Measurements from ENCODE around the gene ZMIZ1. TPM values are rescaled to one million over a fixed set of nuclear protein-coding genes. Genes with fewer than 3 reads are reported as not detected.
A peak's percentile ranks its signal among the peaks of the same experiment; 100 is the strongest.

The ZMIZ1 gene
- total and polyA plus RNA-seq, 2 donors (not counting 1 experiment from before 2014, with no cell fraction given) = 6.3 to 30.6 TPM

DNA sequence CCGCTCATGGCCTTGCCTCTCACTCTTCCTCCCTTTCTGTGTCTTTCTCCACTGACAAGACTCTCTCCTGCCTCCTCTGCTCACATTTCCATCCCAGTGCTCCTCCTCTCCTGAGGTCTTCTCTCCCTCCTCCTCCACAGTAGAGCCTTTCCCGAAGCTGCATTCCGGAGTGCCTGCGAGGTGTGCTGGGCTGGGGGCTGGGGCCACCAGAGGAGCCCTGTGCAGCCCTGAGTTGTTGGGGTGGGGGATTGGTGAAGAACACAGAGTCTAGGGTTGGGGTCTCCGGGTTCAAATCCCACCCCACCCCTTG is 76.4 kb downstream of the ZMIZ1 start:
- Histone ChIP-seq H3K4me2 (ENCODE audit: extremely low read depth, insufficient read depth, low read length) (no peak overlapping the region), H4K20me1 (ENCODE audit: control insufficient read depth, extremely low read depth, insufficient read depth, low read length) (no peaks in the 10 kb centered on the region), H3K27me3 (ENCODE audit: control insufficient read depth, insufficient read depth, low read length) (no peaks in the 10 kb centered on the region)

DNA sequence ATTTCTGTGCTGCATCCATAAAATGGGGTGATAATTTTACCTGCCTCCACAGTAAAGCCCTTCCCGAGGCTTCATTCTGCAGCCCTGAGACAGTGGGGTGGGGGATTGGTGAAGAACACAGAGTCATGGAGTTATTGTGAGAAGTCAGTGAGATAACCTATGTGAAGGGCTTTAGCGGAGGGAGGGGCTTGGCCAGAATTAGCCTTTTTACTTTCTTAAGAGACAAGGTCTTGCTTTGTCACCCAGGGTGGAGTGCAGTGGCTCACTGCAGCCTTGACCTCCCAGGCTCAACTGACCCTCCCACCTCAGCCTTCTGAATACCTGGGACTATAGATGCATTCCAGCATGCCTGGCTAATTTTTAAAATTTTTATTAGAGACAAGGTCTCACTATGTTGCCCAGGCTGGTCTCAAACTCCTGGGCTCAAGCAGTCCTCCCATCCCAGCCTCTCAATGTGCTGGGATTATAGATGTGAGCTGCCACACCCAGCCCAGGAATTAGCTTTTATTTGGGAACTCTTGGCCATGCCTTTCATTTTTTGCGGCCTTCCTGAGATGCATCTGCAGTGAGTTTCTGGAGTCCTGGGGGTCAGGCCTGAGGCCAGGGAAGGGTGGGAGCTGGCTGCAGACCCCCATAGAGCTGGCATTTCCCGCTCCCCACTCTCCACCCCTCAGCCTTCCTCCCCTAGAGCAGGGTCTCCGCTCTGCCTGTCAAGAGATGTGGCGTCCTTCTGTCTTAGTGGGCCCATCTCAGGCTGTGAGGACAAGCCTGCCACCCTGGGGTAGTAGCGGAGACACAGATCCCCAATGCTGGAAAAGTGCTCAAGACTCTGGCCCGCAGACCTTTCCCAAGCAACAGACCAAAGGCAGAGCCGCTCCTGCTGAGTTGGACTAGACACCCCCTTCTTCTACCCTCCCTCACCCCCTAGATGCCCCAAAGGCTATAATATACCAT is 77.0 kb downstream of the ZMIZ1 start:
- no peak overlapping the region for H3K9ac ChIP-seq (ENCODE audit: insufficient read depth, low read length)
- no peak for TF ChIP-seq EZH2 (IDR thresholded peaks at IDR 0.05; ENCODE audit: low read length, missing control alignments)
- TF ChIP-seq, protein P1, sequence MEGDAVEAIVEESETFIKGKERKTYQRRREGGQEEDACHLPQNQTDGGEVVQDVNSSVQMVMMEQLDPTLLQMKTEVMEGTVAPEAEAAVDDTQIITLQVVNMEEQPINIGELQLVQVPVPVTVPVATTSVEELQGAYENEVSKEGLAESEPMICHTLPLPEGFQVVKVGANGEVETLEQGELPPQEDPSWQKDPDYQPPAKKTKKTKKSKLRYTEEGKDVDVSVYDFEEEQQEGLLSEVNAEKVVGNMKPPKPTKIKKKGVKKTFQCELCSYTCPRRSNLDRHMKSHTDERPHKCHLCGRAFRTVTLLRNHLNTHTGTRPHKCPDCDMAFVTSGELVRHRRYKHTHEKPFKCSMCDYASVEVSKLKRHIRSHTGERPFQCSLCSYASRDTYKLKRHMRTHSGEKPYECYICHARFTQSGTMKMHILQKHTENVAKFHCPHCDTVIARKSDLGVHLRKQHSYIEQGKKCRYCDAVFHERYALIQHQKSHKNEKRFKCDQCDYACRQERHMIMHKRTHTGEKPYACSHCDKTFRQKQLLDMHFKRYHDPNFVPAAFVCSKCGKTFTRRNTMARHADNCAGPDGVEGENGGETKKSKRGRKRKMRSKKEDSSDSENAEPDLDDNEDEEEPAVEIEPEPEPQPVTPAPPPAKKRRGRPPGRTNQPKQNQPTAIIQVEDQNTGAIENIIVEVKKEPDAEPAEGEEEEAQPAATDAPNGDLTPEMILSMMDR (conservative IDR thresholded peaks at IDR 0.05 in 1 of 2, IDR thresholded peaks at IDR 0.05 in 1 of 2; ENCODE audit: low read depth in 1 of 2, low read length in 2 of 2) = no peak
- no peaks in the 10 kb centered on the region for H3K27me3 ChIP-seq (ENCODE audit: control insufficient read depth, insufficient read depth, low read length)
- peak overlapping the region; percentile 83 for H3K27ac ChIP-seq (ENCODE audit: insufficient read depth, low read length)
- no peak overlapping the region for H3K4me2 ChIP-seq (ENCODE audit: extremely low read depth, insufficient read depth, low read length)
- peaks cover 57% of the 10 kb centered on the region for H3K79me2 ChIP-seq (ENCODE audit: control insufficient read depth, insufficient read depth, low read length)
- H3K9me3 ChIP-seq (ENCODE audit: control insufficient read depth, insufficient read depth, low read depth, low read length) = no peaks in the 10 kb centered on the region
- no peaks in the 10 kb centered on the region for H4K20me1 ChIP-seq (ENCODE audit: control insufficient read depth, extremely low read depth, insufficient read depth, low read length)
- no peak overlapping the region for H3K4me3 ChIP-seq (replicated peaks in 1 of 4; ENCODE audit: control extremely low read depth in 1 of 4, insufficient read depth in 1 of 4, low read depth in 3 of 4, low read length in 4 of 4)
- no peak overlapping the region for H2AFZ ChIP-seq (ENCODE audit: low read length)
- H3K4me1 ChIP-seq (ENCODE audit: control insufficient read depth, extremely low read depth, insufficient read depth, low read length) = peaks cover 72% of the 10 kb centered on the region
- no peak for DNase-seq (ENCODE audit: low read depth in 2 of 2)
- peaks cover 29% of the 10 kb centered on the region for H3K36me3 ChIP-seq (ENCODE audit: control insufficient read depth, insufficient read depth, low read length)

More for the DNA sequence above, 76.4 kb downstream of the ZMIZ1 start:
- Histone ChIP-seq H3K79me2 (ENCODE audit: control insufficient read depth, insufficient read depth, low read length) (peaks cover 63% of the 10 kb centered on the region), H3K9ac (ENCODE audit: insufficient read depth, low read length) (no peak overlapping the region), H3K9me3 (ENCODE audit: control insufficient read depth, insufficient read depth, low read depth, low read length) (no peaks in the 10 kb centered on the region), H3K4me3 (replicated peaks in 1 of 4; ENCODE audit: control extremely low read depth in 1 of 4, insufficient read depth in 1 of 4, low read depth in 3 of 4, low read length in 4 of 4) (no peak overlapping the region), H3K36me3 (ENCODE audit: control insufficient read depth, insufficient read depth, low read length) (peaks cover 32% of the 10 kb centered on the region), H3K4me1 (ENCODE audit: control insufficient read depth, extremely low read depth, insufficient read depth, low read length) (peaks cover 70% of the 10 kb centered on the region), H3K27ac (ENCODE audit: insufficient read depth, low read length) (peak overlapping the region; percentile 50), H2AFZ (ENCODE audit: low read length) (no peak overlapping the region)
- no peak for DNase-seq (ENCODE audit: low read depth in 2 of 2)
- TF ChIP-seq EZH2 (IDR thresholded peaks at IDR 0.05; ENCODE audit: low read length, missing control alignments) = no peak
- TF ChIP-seq, protein P1 (conservative IDR thresholded peaks at IDR 0.05 in 1 of 2, IDR thresholded peaks at IDR 0.05 in 1 of 2; ENCODE audit: low read depth in 1 of 2, low read length in 2 of 2) = no peak

DNA sequence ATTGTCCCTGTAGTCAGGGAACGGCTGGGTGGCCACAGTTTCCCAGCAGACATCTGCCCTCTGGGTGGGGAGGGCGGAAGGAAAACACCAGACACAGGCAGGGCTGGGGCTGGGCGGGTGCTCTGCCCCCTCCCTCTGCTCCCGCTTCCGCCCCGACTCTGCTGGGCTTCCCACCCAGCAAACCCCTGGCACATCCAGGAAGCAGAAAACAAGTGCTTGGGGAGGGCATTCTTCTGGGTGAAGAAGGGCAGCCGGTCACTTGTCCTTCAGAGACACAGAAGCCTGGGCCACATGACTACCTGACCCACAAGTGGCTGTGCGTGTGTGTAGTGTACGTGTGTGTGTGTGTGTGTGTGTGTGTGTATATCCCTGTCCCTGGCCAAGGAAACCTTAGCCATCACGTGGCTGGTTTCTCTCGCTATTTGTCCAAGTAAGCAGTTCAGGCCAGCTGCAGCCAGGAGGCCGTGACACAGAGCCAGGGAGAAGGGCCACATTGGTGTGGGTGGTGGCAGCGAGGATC is 77.9 kb downstream of the ZMIZ1 start:
- H3K9me3 ChIP-seq (ENCODE audit: control insufficient read depth, insufficient read depth, low read depth, low read length) = no peaks in the 10 kb centered on the region
- peak overlapping the region; percentile 83 for H3K27ac ChIP-seq (ENCODE audit: insufficient read depth, low read length)
- H3K79me2 ChIP-seq (ENCODE audit: control insufficient read depth, insufficient read depth, low read length) = peaks cover 52% of the 10 kb centered on the region
- H3K9ac ChIP-seq (ENCODE audit: insufficient read depth, low read length) = peak overlapping the region; percentile 17
- H3K27me3 ChIP-seq (ENCODE audit: control insufficient read depth, insufficient read depth, low read length) = no peaks in the 10 kb centered on the region
- DNase-seq (ENCODE audit: low read depth in 2 of 2) = peak in 1 of 2 donors; percentile 58
- peaks cover 73% of the 10 kb centered on the region for H3K4me1 ChIP-seq (ENCODE audit: control insufficient read depth, extremely low read depth, insufficient read depth, low read length)
- H3K4me2 ChIP-seq (ENCODE audit: extremely low read depth, insufficient read depth, low read length) = peak overlapping the region; percentile 18
- TF ChIP-seq EZH2 (IDR thresholded peaks at IDR 0.05; ENCODE audit: low read length, missing control alignments) = no peak
- TF ChIP-seq, protein P1 (conservative IDR thresholded peaks at IDR 0.05 in 1 of 2, IDR thresholded peaks at IDR 0.05 in 1 of 2; ENCODE audit: low read depth in 1 of 2, low read length in 2 of 2) = peak in 1 of 2 donors; percentile 13
- peaks cover 26% of the 10 kb centered on the region for H3K36me3 ChIP-seq (ENCODE audit: control insufficient read depth, insufficient read depth, low read length)
- no peaks in the 10 kb centered on the region for H4K20me1 ChIP-seq (ENCODE audit: control insufficient read depth, extremely low read depth, insufficient read depth, low read length)
- no peak overlapping the region for H3K4me3 ChIP-seq (replicated peaks in 1 of 4; ENCODE audit: control extremely low read depth in 1 of 4, insufficient read depth in 1 of 4, low read depth in 3 of 4, low read length in 4 of 4)
- H2AFZ ChIP-seq (ENCODE audit: low read length) = no peak overlapping the region

All from fibroblast of lung (primary cell).